GM19468 (cell line): ENCODE results near the gene LRP1.

Source experiments
- ATAC-seq: cut with Tn5 transposase; IDR thresholded peaks from one replicate; pipeline ENCODE4 v1.9.1; 2021; ENCODE audit warnings: mild to moderate bottlenecking, moderate library complexity, moderate number of reproducible peaks; ENCODE audit not compliant: unreplicated experiment; ENCODE audit errors: extremely low read depth

The LRP1 gene

DNA sequence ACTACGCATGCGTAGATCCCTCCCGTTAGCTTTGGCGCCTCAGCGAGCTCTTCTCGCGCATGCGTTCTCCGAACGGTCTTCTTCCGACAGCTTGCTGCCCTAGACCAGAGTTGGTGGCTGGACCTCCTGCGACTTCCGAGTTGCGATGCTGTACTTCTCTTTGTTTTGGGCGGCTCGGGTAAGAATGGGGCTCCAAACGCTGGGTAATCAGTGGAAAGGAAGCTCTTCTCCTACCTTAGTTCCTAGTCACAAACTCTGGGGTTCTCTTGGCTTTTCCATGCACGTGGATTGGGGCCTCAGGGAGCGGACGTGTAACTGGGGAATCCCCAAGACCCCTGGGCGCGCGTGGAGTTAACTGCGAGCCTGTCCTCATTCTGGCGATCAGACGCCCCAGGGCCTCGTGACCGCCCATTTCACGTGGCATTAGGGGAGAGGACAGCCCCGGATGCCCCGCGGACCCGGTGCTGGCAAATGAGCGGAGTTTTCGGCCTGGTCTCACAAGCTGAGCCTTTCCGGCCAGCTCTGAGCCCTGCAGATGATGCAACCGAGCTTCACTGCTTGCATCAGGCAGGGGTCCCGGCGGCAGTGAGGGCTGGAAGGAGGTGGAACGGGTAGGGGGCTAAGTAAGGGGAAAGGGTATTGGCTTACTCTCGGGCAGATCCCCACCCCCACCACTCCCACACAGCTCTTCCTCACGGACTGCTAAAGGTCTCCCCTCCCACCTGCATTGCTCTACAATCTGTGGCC is 101.5 kb downstream of the LRP1 start, which contains the start of gene SHMT2:
SHMT2 (plus strand) TSS at position 78 of the 747 bp plus-strand sequence; CDS start at position 146, 68 bp downstream.
- peak; percentile 39 for ATAC-seq

DNA sequence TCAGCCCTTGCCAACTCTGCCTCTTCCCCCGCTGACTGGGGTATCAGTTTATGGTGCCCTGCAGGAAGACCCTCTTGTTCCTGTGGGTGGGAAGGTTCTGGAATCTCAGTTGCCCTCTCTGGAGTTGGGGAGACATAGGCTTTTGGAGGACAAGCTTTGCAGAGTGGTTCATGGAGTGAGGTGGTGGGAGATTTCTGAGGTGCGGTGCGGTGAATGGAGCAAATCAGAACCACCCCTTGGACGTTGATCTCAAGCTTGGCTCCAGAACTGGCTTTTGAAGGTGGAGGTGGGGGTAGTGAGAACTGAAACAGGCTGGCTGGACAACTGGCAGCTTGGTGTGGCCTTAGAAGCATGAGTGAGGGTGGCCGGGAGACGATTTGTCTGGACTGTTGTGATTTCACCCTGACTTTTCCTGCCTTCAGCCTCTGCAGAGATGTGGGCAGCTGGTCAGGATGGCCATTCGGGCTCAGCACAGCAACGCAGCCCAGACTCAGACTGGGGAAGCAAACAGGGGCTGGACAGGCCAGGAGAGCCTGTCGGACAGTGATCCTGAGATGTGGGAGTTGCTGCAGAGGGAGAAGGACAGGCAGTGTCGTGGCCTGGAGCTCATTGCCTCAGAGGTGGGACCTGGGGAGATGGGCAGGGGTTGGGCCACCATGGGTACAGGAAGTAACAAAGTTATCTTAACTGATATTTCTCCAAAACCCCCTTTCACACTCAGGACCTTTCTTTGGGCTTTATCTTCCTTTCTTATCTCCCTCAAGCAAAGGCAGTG is 102.3 kb downstream of the LRP1 start:
- no peak for ATAC-seq

- no peak for ATAC-seq
Measured at GRCh38 chr12:57231276-57232021, 103.2 kb downstream of the LRP1 start.

- ATAC-seq = no peak
Measured at GRCh38 chr12:57232156-57232756, 104.0 kb downstream of the LRP1 start.

DNA sequence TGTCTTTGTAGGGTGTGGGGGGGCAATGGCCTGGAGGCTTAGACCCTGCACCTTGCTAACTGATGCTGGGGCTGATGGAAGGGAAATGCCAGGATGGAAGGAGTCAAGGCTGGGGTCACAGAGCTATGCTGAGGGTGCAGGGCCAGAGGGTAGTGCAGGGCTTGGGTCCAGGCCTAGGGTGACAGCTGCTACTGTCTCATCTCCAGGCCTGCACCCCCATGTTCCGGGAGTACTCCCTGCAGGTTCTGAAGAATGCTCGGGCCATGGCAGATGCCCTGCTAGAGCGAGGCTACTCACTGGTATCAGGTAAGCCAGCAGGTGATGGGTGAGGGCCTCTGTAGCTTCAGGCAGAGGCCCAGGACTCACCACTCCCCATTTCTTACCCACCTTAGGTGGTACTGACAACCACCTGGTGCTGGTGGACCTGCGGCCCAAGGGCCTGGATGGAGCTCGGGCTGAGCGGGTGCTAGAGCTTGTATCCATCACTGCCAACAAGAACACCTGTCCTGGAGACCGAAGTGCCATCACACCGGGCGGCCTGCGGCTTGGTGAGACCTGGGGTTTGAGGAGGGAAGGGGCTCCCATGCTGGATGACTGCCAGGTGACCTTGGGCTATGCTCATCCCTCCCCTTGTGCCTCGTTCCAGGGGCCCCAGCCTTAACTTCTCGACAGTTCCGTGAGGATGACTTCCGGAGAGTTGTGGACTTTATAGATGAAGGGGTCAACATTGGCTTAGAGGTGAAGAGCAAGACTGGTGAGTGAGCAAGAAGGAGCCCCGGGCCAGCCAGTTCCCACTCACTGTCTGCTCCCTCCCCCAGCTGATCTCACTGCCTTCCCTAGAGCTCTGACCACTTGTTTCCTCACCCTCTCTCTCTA is 105.3 kb downstream of the LRP1 start:
- ATAC-seq = no peak

DNA sequence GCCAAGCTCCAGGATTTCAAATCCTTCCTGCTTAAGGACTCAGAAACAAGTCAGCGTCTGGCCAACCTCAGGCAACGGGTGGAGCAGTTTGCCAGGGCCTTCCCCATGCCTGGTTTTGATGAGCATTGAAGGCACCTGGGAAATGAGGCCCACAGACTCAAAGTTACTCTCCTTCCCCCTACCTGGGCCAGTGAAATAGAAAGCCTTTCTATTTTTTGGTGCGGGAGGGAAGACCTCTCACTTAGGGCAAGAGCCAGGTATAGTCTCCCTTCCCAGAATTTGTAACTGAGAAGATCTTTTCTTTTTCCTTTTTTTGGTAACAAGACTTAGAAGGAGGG is 105.9 kb downstream of the LRP1 start:
- ATAC-seq = no peak

DNA sequence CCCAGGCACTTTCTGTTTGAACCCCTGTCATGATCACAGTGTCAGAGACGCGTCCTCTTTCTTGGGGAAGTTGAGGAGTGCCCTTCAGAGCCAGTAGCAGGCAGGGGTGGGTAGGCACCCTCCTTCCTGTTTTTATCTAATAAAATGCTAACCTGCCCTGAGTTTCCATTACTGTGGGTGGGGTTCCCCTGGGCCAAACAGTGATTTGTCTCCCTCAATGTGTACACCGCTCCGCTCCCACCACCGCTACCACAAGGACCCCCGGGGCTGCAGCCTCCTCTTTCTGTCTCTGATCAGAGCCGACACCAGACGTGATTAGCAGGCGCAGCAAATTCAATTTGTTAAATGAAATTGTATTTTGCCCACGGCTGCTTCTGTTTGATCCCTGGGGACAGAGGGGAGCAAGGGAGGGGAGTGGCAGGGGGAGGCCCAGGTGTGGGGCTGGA is 106.3 kb downstream of the LRP1 start:
- no peak for ATAC-seq

DNA sequence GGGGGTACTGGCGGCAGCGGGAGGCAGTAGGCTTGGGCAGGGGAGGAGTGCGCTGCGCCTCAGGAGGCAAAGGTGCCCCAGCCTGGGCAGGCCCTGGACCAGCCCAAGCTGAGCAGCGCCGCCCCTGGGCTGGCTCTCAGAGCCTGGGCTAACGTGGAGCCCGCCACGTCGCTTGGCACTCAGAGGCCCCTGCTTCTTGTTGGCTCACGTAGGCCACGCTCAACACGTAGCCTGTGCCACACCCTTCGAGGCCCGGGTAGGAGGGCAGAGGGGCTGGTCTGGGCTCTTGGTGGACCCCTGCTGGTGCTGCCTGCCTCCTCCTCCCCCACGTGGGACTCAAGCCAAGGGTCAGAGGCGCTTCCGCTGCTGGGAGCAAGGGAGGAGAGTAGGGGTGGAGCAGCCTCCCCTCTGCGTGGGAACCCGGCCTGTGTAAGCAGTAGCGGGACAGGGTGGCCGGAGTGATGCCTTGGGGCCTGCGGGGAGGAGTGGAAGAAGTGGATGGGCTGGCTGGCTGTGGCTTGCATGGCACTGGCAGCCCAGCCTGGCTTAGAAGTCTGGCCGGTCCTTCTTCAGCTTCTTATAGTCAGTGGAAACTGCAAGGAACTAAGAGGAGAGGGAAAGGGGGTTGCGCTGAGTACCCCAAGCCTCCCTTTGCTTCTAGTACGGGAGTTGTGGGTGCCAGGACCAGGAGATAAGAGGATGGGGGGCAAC is 106.9 kb downstream of the LRP1 start:
- ATAC-seq = no peak

DNA sequence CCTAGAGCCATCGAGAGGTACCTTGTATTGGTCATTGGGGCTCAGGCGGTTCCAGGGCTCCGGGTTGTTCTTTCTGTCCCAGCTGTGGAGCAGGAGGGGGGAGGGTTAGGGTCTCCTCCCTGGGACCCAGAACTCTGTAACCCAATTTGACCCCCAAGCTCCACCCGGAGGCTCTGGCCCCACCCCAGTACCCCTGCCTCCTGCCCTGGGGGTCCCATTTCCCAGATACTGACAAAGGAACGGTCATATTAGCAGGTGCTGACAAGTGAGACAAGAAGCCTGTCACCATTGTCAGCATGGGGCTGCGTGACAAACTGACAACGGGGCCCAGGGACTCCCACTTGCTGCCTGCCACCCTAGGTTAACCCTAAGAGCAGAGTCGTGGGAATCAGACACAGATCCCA is 107.4 kb downstream of the LRP1 start:
- no peak for ATAC-seq

- no peak for ATAC-seq
Measured at GRCh38 chr12:57236201-57236924, 108.1 kb downstream of the LRP1 start.

DNA sequence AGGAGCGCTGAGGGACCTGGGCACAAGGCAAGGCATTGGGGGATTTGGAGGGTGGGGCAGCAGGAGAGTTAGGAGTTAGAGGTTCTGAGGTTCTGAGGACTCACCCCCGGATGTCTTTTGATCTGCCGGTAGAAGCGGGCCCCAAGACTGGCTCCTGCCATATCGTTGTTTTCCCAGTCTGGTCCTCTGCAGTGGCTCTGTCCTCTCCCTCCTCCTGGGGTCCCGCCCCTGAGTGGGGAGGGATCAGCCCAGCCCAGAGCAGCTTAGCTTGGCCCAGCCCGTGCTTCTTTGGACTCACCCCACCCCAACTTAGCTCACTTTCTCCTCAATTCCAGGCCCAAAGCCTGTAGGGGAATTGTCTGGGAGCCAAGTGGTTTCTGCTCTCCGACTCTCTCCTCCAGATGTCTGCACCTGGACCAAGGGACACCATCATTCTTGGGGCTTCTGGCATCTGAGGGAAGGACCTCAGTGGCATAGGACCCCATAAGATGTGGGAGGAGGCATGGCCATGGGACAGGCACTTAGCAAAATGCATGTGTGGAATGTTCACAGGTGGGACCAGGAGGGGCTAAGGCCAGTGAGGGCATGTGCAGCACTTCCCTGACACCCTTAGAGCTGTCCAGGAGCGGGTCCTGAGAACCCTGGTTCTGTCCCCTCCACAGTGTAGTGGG is 108.8 kb downstream of the LRP1 start:
- no peak for ATAC-seq

- no peak for ATAC-seq
Measured at GRCh38 chr12:57237596-57237931, 109.3 kb downstream of the LRP1 start.

DNA sequence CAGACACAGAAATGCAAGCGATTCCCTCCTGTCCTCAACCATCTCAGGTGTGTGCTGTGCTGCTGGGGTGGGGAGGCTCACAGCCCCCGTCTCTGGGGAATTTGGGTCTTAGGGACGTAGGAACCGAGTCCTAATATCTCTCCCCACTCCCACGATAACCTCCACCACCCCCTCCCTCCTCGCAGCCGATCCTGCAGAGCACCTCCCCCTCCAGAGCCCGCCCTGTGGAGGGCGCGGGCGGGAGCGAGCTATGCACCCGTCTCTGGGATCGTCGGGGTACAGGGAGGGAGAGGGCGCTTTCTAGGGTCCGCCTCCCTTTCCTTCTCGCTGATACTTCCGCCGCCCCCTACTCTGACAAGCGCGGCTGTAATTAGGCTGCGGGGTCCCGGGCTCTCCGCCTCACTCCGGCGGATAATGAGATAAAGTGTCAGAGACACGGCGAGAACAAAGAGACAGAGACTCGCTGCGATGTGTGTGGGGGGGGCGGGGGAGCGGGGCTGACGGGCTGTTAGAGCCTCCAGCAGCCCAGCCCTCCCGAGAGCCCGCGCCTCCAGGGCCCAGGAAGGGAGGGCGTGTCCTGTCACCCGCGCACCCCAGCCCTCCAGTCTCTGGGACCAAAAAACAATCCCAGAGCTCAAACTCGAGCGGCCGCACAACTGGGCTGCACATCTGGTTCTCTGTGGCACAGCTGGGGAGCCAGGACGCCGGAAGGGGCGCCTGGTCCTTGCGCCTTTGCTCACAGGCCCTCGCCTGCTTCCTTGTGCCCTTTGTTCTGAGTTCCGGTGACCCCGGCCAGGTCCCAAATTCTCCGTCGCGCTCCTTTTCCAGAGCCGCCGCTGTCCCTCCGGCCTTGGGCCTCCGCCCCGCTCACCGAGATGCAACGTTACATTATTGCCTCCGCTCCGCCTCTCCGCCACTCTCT is 109.9 kb downstream of the LRP1 start:
- ATAC-seq = no peak

DNA sequence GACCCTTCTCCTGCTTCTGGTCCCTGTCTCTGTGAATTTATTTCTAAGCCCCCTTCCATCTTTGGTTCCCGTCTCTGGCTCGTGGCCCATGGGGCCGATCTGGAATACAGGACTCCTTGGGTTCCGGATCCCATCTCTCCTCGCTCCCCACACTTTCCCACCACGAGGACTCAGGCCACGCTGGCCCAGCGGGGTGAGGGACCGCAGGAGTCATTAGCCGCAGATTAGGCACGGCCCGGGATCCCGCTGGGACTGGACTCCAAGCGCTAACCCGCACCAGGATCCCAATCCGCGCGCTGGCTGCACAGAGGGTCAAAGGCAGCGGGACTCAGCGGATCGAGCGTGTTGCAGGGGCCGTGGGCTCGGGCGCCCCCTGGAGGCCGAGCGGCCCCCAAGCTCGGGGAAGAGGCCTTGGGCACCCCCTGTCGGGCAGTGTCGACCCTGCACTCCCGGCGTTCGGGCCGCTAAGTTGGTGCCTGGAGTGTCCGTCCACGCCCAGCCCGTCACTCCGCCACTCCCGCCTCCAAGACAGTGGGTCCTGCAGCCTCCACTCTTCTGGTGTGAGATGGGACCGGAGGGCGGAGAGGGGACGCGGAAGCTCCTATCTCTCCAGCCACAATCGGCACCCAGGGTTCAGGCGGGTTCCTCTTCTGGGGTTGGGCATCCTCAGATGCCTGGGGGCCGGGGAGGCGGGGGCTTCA is 110.7 kb downstream of the LRP1 start:
- ATAC-seq = peak; percentile 29

GRCh38 chr12:57239587-57240065 is 111.3 kb downstream of the LRP1 start:
- no peak for ATAC-seq
